Activated gamma-delta T cell treated with Interleukin-2 at 50 U/mL for 16 hours (primary cell): ENCODE data around the gene TCAP.
"Not testable (repeated sequence)": the region's sequence is repeated elsewhere in the genome, so short reads cannot be mapped to it uniquely, and the experiment has no call there.

Source experiments
- DNase-seq: peaks from one replicate; pipeline ENCODE4 v3.0.0-alpha.2; 2020

The TCAP gene

GRCh38 chr17:39709319-39709997 lies 44.3 kb downstream of the TCAP start:
- no peak for DNase-seq

- DNase-seq: no peak
Observed at GRCh38 chr17:39709998-39710964, 45.1 kb downstream of the TCAP start.

- not testable (repeated sequence) for DNase-seq
Observed at GRCh38 chr17:39711071-39711470, 45.9 kb downstream of the TCAP start.

- no peak for DNase-seq
Observed at GRCh38 chr17:39711851-39712250, 46.7 kb downstream of the TCAP start.

GRCh38 chr17:39714234-39714633 lies 49.1 kb downstream of the TCAP start:
- DNase-seq: no peak

GRCh38 chr17:39715375-39716072 lies 50.4 kb downstream of the TCAP start:
- no peak for DNase-seq
